Measurements from ENCODE around the gene MSI2. TPM values are rescaled to one million over a fixed set of nuclear protein-coding genes. Genes with fewer than 3 reads are reported as not detected.

The MSI2 gene
- total and polyA plus RNA-seq, 2 experiments from 2014 or later, result 18.9 to 41.8 TPM

DNA sequence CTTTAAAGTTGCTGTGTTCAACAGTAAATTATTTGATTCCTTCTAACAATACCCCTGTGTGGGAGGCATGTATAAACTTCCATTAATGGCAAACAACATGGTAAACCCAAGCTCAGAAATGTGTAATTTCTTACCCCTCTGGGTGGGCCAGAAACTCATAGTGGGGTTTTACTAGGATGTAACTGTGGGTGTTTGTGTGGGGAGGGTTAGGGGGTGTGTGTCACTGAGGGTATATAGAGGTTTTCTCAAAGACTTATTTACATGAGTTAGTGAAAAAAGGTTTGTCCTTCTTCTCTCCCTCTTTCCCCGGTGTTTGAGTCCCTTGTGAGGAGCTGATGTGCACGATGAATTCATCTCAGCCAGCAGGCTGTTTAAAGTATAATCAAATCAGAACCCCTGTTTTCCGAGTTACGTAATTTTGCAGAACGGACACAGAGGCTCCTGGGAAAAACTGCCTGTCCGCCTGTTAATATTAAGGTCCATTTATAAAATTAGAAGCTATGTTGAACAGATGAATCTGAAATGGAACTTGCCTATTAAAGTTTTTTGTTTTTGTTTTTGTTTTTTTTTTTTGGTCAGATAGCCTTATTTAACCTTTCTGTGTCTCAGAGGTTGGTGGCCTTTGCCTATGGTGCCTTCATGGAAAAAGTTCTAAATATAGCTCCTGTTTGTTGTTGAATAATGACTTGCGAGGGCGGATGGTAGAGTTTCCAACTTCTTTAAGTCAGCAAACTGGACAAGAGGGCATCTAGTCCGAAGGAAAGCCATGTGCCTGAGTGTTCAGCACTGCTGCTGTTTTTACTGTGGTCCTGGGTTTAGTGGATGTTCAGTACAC, 73.3 kb downstream of the MSI2 start:
- Mint-ChIP-seq H3K9me3 (no peaks in the 10 kb centered on the region), H3K4me3 (no peak overlapping the region), H3K27me3 (ENCODE audit: insufficient read depth, low read depth, poor library complexity) (peaks cover 12% of the 10 kb centered on the region), H3K4me1 (peaks cover 19% of the 10 kb centered on the region), H3K36me3 (ENCODE audit: low read depth) (no peaks in the 10 kb centered on the region; the same call in 2 of the 3 replicates), H3K27ac (no peak overlapping the region)
- Histone ChIP-seq H3K79me2 (replicated peaks; ENCODE audit: insufficient read depth) (peaks cover 17% of the 10 kb centered on the region), H3K27ac (ENCODE audit: low read depth) (no peak overlapping the region), H4K20me1 (replicated peaks; ENCODE audit: insufficient read depth) (peaks cover 16% of the 10 kb centered on the region), H3K4me1 (ENCODE audit: insufficient read depth) (0 out of 2 replicates have a peak, but pooled peaks cover 2% of the 10 kb centered on the region), H3K9me2 (ENCODE audit: insufficient read depth) (no peaks in the 10 kb centered on the region), H3K4me2 (no peak overlapping the region), H3K27me3 (ENCODE audit: insufficient read depth) (no peaks in the 10 kb centered on the region), H3K4me3 (no peak overlapping the region), H3K36me3 (ENCODE audit: insufficient read depth) (no peaks in the 10 kb centered on the region), H2AFZ (no peak overlapping the region), H3F3A (replicated peaks; ENCODE audit: low read depth) (no peaks in the 10 kb centered on the region)
- TF ChIP-seq ZNF114 (CRISPR knock-in tag; IDR thresholded peaks at IDR 0.05), result no peak
- ATAC-seq (no peak), DNase-seq (ENCODE audit: low spot score) (no peak)

DNA sequence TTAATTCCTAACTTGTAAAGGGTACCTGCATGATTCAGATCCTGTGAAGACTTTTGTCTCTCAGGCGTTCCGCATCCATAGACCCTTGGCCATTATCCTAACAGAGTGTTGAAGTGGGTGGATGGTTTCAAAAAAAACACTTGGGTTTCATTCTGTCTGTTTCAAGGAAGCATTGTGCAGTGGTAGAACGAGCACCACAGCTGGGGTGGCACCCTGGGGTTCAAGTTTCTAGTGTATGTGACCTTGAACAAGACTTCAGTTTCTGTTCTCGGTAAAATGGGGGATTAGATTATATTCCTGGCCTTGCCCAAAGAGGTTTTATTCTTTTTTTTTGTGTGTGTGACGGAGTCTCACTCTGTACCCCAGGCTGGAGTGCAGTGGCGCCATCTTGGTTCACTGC, 74.3 kb downstream of the MSI2 start:
- Mint-ChIP-seq H3K9me3 (no peaks in the 10 kb centered on the region; the same call in 2 of the 3 replicates), H3K27ac (no peak overlapping the region), H3K27me3 (ENCODE audit: insufficient read depth, low read depth, poor library complexity) (peaks cover 12% of the 10 kb centered on the region), H3K4me1 (peaks cover 17% of the 10 kb centered on the region), H3K4me3 (no peak overlapping the region), H3K36me3 (ENCODE audit: low read depth) (peaks cover 3% of the 10 kb centered on the region; the same call in 2 of the 3 replicates)
- H3K4me1 ChIP-seq (ENCODE audit: insufficient read depth), result 0 out of 2 replicates have a peak, but pooled peaks cover 2% of the 10 kb centered on the region
- H3K9me2 ChIP-seq (ENCODE audit: insufficient read depth), result no peaks in the 10 kb centered on the region
- no peak overlapping the region for H3K4me2 ChIP-seq
- H3K27me3 ChIP-seq (ENCODE audit: insufficient read depth), result no peaks in the 10 kb centered on the region
- TF ChIP-seq, protein P1, sequence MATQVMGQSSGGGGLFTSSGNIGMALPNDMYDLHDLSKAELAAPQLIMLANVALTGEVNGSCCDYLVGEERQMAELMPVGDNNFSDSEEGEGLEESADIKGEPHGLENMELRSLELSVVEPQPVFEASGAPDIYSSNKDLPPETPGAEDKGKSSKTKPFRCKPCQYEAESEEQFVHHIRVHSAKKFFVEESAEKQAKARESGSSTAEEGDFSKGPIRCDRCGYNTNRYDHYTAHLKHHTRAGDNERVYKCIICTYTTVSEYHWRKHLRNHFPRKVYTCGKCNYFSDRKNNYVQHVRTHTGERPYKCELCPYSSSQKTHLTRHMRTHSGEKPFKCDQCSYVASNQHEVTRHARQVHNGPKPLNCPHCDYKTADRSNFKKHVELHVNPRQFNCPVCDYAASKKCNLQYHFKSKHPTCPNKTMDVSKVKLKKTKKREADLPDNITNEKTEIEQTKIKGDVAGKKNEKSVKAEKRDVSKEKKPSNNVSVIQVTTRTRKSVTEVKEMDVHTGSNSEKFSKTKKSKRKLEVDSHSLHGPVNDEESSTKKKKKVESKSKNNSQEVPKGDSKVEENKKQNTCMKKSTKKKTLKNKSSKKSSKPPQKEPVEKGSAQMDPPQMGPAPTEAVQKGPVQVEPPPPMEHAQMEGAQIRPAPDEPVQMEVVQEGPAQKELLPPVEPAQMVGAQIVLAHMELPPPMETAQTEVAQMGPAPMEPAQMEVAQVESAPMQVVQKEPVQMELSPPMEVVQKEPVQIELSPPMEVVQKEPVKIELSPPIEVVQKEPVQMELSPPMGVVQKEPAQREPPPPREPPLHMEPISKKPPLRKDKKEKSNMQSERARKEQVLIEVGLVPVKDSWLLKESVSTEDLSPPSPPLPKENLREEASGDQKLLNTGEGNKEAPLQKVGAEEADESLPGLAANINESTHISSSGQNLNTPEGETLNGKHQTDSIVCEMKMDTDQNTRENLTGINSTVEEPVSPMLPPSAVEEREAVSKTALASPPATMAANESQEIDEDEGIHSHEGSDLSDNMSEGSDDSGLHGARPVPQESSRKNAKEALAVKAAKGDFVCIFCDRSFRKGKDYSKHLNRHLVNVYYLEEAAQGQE (IDR thresholded peaks at IDR 0.05; ENCODE audit: unreplicated experiment), result no peak
- TF ChIP-seq, protein P2, sequence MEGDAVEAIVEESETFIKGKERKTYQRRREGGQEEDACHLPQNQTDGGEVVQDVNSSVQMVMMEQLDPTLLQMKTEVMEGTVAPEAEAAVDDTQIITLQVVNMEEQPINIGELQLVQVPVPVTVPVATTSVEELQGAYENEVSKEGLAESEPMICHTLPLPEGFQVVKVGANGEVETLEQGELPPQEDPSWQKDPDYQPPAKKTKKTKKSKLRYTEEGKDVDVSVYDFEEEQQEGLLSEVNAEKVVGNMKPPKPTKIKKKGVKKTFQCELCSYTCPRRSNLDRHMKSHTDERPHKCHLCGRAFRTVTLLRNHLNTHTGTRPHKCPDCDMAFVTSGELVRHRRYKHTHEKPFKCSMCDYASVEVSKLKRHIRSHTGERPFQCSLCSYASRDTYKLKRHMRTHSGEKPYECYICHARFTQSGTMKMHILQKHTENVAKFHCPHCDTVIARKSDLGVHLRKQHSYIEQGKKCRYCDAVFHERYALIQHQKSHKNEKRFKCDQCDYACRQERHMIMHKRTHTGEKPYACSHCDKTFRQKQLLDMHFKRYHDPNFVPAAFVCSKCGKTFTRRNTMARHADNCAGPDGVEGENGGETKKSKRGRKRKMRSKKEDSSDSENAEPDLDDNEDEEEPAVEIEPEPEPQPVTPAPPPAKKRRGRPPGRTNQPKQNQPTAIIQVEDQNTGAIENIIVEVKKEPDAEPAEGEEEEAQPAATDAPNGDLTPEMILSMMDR (conservative IDR thresholded peaks at IDR 0.05; ENCODE audit: low read depth in 2 of 2), result no peak
- no peak for TF ChIP-seq NANOG (IDR thresholded peaks at IDR 0.05; ENCODE audit: borderline replicate concordance)
- no peak for TF ChIP-seq ZNF331 (CRISPR knock-in tag; IDR thresholded peaks at IDR 0.05; ENCODE audit: low read depth)
- TF ChIP-seq EZH2phosphoT487 (IDR thresholded peaks at IDR 0.05; ENCODE audit: unreplicated experiment), result no peak
- TF ChIP-seq POLR2AphosphoS5 (IDR thresholded peaks at IDR 0.05; ENCODE audit: low read depth), result no peak
- TF ChIP-seq STAT1 (IDR thresholded peaks at IDR 0.05; ENCODE audit: unreplicated experiment), result no peak
- no peak for TF ChIP-seq JUNB (IDR thresholded peaks at IDR 0.05; ENCODE audit: unreplicated experiment)
- TF ChIP-seq EZH2 (IDR thresholded peaks at IDR 0.05; ENCODE audit: low read depth, unreplicated experiment), result no peak
- TF ChIP-seq ETS1 (IDR thresholded peaks at IDR 0.05), result no peak
- no peak overlapping the region for H3K27ac ChIP-seq (ENCODE audit: low read depth)
- ATAC-seq, result no peak
- no peak for DNase-seq (ENCODE audit: low spot score)
- no peaks in the 10 kb centered on the region for H3K36me3 ChIP-seq (ENCODE audit: insufficient read depth)
- H2AFZ ChIP-seq, result no peak overlapping the region
- no peak overlapping the region for H3K4me3 ChIP-seq
- H3F3A ChIP-seq (replicated peaks; ENCODE audit: low read depth), result no peaks in the 10 kb centered on the region
- peaks cover 16% of the 10 kb centered on the region for H4K20me1 ChIP-seq (replicated peaks; ENCODE audit: insufficient read depth)
- peaks cover 17% of the 10 kb centered on the region for H3K79me2 ChIP-seq (replicated peaks; ENCODE audit: insufficient read depth)

Data from GM23338 (cell line).